Measurements from ENCODE around the gene CARD11. TPM values are rescaled to one million over a fixed set of nuclear protein-coding genes. Genes with fewer than 3 reads are reported as not detected.

CARD11 gene
- total and polyA plus RNA-seq, 2 of the 13 experiments (the other 11 are each of a cell fraction or from before 2014, with no cell fraction given), result 0.04 TPM; not detected in 1

DNA sequence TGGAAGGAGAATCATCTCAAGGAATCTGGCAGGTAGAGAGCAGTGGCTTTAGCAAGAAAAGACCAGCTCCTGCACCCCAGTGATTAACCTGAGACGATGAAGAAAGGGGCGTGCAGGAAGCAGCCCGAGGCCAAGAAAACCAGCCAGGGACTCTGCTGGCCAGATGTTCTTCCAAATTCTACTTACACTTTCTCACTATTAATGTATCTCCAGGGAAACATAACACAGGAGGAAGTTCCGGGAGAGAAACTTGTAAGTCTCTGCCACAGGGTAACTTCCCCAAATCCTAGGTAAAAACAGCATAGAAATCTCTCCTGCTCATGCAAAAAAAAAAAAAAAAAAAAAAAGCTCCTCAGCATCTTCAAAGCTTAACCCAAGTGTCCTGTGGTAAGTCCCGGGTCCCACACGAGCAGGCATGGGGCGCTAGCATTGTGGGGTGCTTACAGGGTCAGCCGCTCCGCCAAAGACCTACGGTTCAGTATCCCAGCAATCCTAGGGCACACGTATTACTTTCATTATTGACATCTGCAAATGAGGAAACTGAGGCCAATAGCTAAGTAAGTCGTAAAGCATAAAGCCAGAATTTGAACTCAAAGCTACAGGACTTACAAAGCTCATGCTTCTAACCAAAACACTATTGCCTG is 102.3 kb downstream of the CARD11 start (continued):
- TF ChIP-seq ZNF512 (CRISPR knock-in tag; IDR thresholded peaks at IDR 0.05) (no peak), ZNF10 (CRISPR knock-in tag; IDR thresholded peaks at IDR 0.05; ENCODE audit: borderline replicate concordance, low read depth) (no peak), IRX3 (CRISPR knock-in tag; IDR thresholded peaks at IDR 0.05; ENCODE audit: borderline replicate concordance, low read depth) (no peak), MATR3 (CRISPR knock-in tag; IDR thresholded peaks at IDR 0.05) (no peak), ZSCAN29 (CRISPR knock-in tag; conservative IDR thresholded peaks at IDR 0.05) (no peak), ZSCAN25 (CRISPR knock-in tag; IDR thresholded peaks at IDR 0.05) (no peak)

DNA sequence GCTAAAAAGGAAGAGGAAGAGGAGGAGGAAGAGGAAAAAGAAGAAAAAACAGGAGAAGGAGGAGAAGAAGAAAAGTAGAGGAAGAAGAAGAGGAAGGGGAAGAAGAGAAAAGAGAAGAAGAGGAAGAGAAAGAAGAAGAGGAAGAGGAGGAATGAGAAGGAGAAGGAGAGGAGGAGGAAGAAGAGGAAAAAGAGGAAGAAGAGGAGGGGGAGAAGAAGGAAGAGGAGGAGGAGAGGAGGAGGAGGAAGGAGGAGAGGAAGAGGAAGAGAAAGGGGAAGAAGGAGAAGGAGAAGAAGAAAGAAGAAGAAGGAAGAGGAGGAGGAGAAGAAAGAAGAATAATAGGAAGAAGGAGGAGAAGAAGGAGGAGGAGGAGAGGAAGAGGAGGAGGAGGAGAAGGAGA is 103.2 kb downstream of the CARD11 start:
- Histone ChIP-seq H3K9me3 (ENCODE audit: low read length) (no peaks in the 10 kb centered on the region), H2AFZ (ENCODE audit: low read length) (no peak overlapping the region), H3K9ac (ENCODE audit: insufficient read depth, low read depth, low read length) (no peak overlapping the region), H3K4me2 (ENCODE audit: low read depth, low read length) (no peak overlapping the region), H3K79me2 (ENCODE audit: insufficient read depth, low read length) (no peaks in the 10 kb centered on the region), H4K20me1 (ENCODE audit: insufficient read depth, low read length) (no peaks in the 10 kb centered on the region), H3K27ac (ENCODE audit: extremely low read length, insufficient read depth, low read length) (no peak overlapping the region), H3K4me3 (replicated peaks in 1 of 3; ENCODE audit: insufficient read depth in 1 of 3, low read depth in 2 of 3, low read length in 3 of 3) (no peak overlapping the region), H3K27me3 (ENCODE audit: control insufficient read depth in 1 of 2, insufficient read depth in 2 of 2, low read length in 2 of 2) (peaks cover 7 to 43% of the 10 kb centered on the region in 2 experiments; a peak in 4 of 5 replicates), H3K36me3 (replicated peaks in 1 of 2; ENCODE audit: control insufficient read depth in 1 of 2, insufficient read depth in 2 of 2, low read length in 2 of 2) (no peaks in the 10 kb centered on the region), H3K4me1 (ENCODE audit: insufficient read depth, low read length) (no peaks in the 10 kb centered on the region)
- no TSS peak for BruUV-seq (replicated peaks)
- ATAC-seq (no peak), DNase-seq (ENCODE audit: low spot score) (no peak), FAIRE-seq (no peak)
- CTCF ChIA-PET (ENCODE audit: low intra/inter-chr PET ratio, low total read pairs), result no interaction called here
- no peak for TF ChIP-seq NFKB2 (CRISPR knock-in tag; IDR thresholded peaks at IDR 0.05; ENCODE audit: borderline replicate concordance)
- no peak for TF ChIP-seq ATAD3A (CRISPR knock-in tag; IDR thresholded peaks at IDR 0.05)
- TF ChIP-seq BRD4 (CRISPR knock-in tag; IDR thresholded peaks at IDR 0.05), result no peak
- no peak for TF ChIP-seq DZIP1 (CRISPR knock-in tag; IDR thresholded peaks at IDR 0.05)
- TF ChIP-seq, protein P1, sequence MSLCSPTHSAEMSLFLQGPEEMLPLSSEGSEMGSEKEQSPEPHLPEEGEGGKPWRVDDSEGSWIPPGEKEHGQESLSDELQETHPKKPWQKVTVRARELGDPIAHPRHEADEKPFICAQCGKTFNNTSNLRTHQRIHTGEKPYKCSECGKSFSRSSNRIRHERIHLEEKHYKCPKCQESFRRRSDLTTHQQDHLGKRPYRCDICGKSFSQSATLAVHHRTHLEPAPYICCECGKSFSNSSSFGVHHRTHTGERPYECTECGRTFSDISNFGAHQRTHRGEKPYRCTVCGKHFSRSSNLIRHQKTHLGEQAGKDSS (CRISPR knock-in tag; IDR thresholded peaks at IDR 0.05; ENCODE audit: borderline replicate concordance, low read depth), result no peak
- no peak for TF ChIP-seq ZNF841 (CRISPR knock-in tag; IDR thresholded peaks at IDR 0.05; ENCODE audit: borderline replicate concordance)
- TF ChIP-seq RFX1 (IDR thresholded peaks at IDR 0.05), result no peak
- TF ChIP-seq ZNF644 (CRISPR knock-in tag; IDR thresholded peaks at IDR 0.05; ENCODE audit: low read depth), result no peak
- no peak for TF ChIP-seq MXD3 (CRISPR knock-in tag; IDR thresholded peaks at IDR 0.05)
- no peak for TF ChIP-seq CREB1 (IDR thresholded peaks at IDR 0.05)
- TF ChIP-seq CREB1 (CRISPR knock-in tag; IDR thresholded peaks at IDR 0.05), result no peak
- TF ChIP-seq SMYD3 (CRISPR knock-in tag; IDR thresholded peaks at IDR 0.05), result no peak
- TF ChIP-seq PAF1 (CRISPR knock-in tag; IDR thresholded peaks at IDR 0.05), result no peak
- no peak for TF ChIP-seq TBL1XR1 (IDR thresholded peaks at IDR 0.05; ENCODE audit: borderline replicate concordance, low read length, partially characterized antibody)
- no peak for TF ChIP-seq PCBP2 (optimal IDR thresholded peaks at IDR 0.05; ENCODE audit: low read depth, low read length, poor library complexity, severe bottlenecking)
- intact Hi-C loops (cut with micrococcal nuclease; ENCODE audit: unreplicated experiment), result no loop called here
- POLR2A ChIA-PET, result no interaction called here
- in situ Hi-C loops (cut with HindIII; ENCODE audit: extremely low pct_ligation_motif_present, low pct_unique_long_range_greater_than_20kb), result no loop called here
